ENCODE results near the gene SLC39A3. TPM values are rescaled to one million over a fixed set of nuclear protein-coding genes. Genes with fewer than 3 reads are reported as not detected.
"Not testable (repeated sequence)": the region's sequence is repeated elsewhere in the genome, so short reads cannot be mapped to it uniquely, and the experiment has no call there.

Gene SLC39A3
- total and polyA plus RNA-seq, 7 donors, result 16.9 to 70.1 (median 26.8) TPM

GRCh38 chr19:2716275-2716650 is 23.6 kb downstream of the SLC39A3 start:
- ATAC-seq, result no peak
- H3K36me3 ChIP-seq (ENCODE audit: insufficient read depth in 1 of 2, low read depth in 1 of 2), result no peaks in the 10 kb centered on the region
- intact Hi-C loops (cut with DNase I), result no loop called here
- H3K9me3 ChIP-seq, result peaks cover 5% of the 10 kb centered on the region
- no peak overlapping the region for H3K27ac ChIP-seq
- WGBS, 3 donors, result 87 to 89% (median 87%) methylated on average over 17 to 19 of the region's 19 CpGs
- H3K27me3 ChIP-seq (ENCODE audit: insufficient read depth in 3 of 3, low read length in 2 of 3), result peaks cover 0 to 43% (median 20%) of the 10 kb centered on the region in 3 donors
- no peak overlapping the region for H3K4me3 ChIP-seq
- no peaks in the 10 kb centered on the region for H3K4me1 ChIP-seq
- no peak for DNase-seq
- no peak for TF ChIP-seq CTCF (IDR thresholded peaks at IDR 0.05)

- H3K9me3 ChIP-seq, result peaks cover 5% of the 10 kb centered on the region
- 91 to 96% (median 91%) methylated on average over 12 of the region's 12 CpGs for WGBS, 3 donors
- intact Hi-C loops (cut with DNase I), result no loop called here
- no peak overlapping the region for H3K4me3 ChIP-seq
- DNase-seq (no peak), ATAC-seq (no peak)
- H3K27ac ChIP-seq, result no peak overlapping the region
- no peaks in the 10 kb centered on the region for H3K4me1 ChIP-seq
- peaks cover 0 to 39% (median 17%) of the 10 kb centered on the region in 3 donors for H3K27me3 ChIP-seq (ENCODE audit: insufficient read depth in 3 of 3, low read length in 2 of 3)
- TF ChIP-seq CTCF (IDR thresholded peaks at IDR 0.05), result no peak
- no peaks in the 10 kb centered on the region for H3K36me3 ChIP-seq (ENCODE audit: insufficient read depth in 1 of 2, low read depth in 1 of 2)
These were observed 24.1 kb downstream of the SLC39A3 start for GRCh38 chr19:2715470-2716274.

GRCh38 chr19:2714531-2715269 is 25.1 kb downstream of the SLC39A3 start:
- no peaks in the 10 kb centered on the region for H3K4me1 ChIP-seq
- ATAC-seq (no peak), DNase-seq (no peak)
- intact Hi-C loops (cut with DNase I), result no loop called here
- H3K27me3 ChIP-seq (ENCODE audit: insufficient read depth in 3 of 3, low read length in 2 of 3), result peaks cover 0 to 29% (median 16%) of the 10 kb centered on the region in 3 donors
- H3K4me3 ChIP-seq, result no peak overlapping the region
- H3K27ac ChIP-seq, result no peak overlapping the region
- no peak for TF ChIP-seq CTCF (IDR thresholded peaks at IDR 0.05)
- peaks cover 5% of the 10 kb centered on the region for H3K9me3 ChIP-seq
- H3K36me3 ChIP-seq (ENCODE audit: insufficient read depth in 1 of 2, low read depth in 1 of 2), result no peaks in the 10 kb centered on the region
- WGBS, 3 donors, result 80 to 86% (median 85%) methylated on average over 16 of the region's 16 CpGs

GRCh38 chr19:2714102-2714501 is 25.7 kb downstream of the SLC39A3 start:
- H3K27ac ChIP-seq; H3K4me1 ChIP-seq; intact Hi-C loops (cut with DNase I); H3K36me3 ChIP-seq (ENCODE audit: insufficient read depth in 1 of 2, low read depth in 1 of 2); ATAC-seq; H3K9me3 ChIP-seq; H3K4me3 ChIP-seq; DNase-seq: not testable (repeated sequence)
- H3K27me3 ChIP-seq (ENCODE audit: insufficient read depth in 3 of 3, low read length in 2 of 3), result peaks cover 0 to 23% (median 16%) of the 10 kb centered on the region in 3 donors
- 48 to 89% (median 71%) methylated on average over 1 of the region's 1 CpG for WGBS, 3 donors

GRCh38 chr19:2713170-2713569 is 26.6 kb downstream of the SLC39A3 start:
- H3K9me3 ChIP-seq; H3K4me1 ChIP-seq; DNase-seq; intact Hi-C loops (cut with DNase I); H3K36me3 ChIP-seq (ENCODE audit: insufficient read depth in 1 of 2, low read depth in 1 of 2); H3K27ac ChIP-seq; H3K4me3 ChIP-seq; ATAC-seq: not testable (repeated sequence)
- H3K27me3 ChIP-seq (ENCODE audit: insufficient read depth in 3 of 3, low read length in 2 of 3), result peaks cover 0 to 16% (median 14%) of the 10 kb centered on the region in 3 donors
- WGBS, 3 donors, result 89 to 97% (median 93%) methylated on average over 3 of the region's 3 CpGs
